ENCODE measurements around the gene C19orf85. TPM values are rescaled to one million over a fixed set of nuclear protein-coding genes. Genes with fewer than 3 reads are reported as not detected.

Gene C19orf85
- total and polyA plus RNA-seq, 3 experiments from 2014 or later, result not detected

- H3K27me3 Mint-ChIP-seq, result peaks cover 13 to 17% of the 10 kb centered on the region in 2 donors
- H3K27me3 ChIP-seq (ENCODE audit: insufficient read depth, low read length, poor library complexity, severe bottlenecking), result no peaks in the 10 kb centered on the region
- peaks cover 29 to 38% (median 30%) of the 10 kb centered on the region in 3 donors for H3K4me1 Mint-ChIP-seq
- H3K9me3 ChIP-seq (ENCODE audit: low read length), result no peaks in the 10 kb centered on the region
- ChIA-PET CTCF (interaction anchor here (2.4 to 2.6 kb wide), 2 partner anchors 9 to 46 kb away, joined by 9 to 10 read pairs; no protein-coding TSS in a partner anchor), POLR2A (no interaction called here)
- DNase-seq, result no peak
- H3K27ac ChIP-seq (ENCODE audit: low read depth, low read length), result no peak overlapping the region
- H3K27ac Mint-ChIP-seq, result peak overlapping the region in 1 of 8 donors; percentile 31
- no peaks in the 10 kb centered on the region for H3K36me3 ChIP-seq (ENCODE audit: insufficient read depth, low read length)
- peak overlapping the region in 1 of 7 donors; percentile 61 for H3K4me3 Mint-ChIP-seq
- H3K36me3 Mint-ChIP-seq, result peaks cover 1 to 10% (median 7%) of the 10 kb centered on the region in 3 donors
- no peaks in the 10 kb centered on the region for H3K9me3 Mint-ChIP-seq
- H3K4me3 ChIP-seq (ENCODE audit: low read length), result no peak overlapping the region
- H3K4me1 ChIP-seq (ENCODE audit: insufficient read depth, low read length), result peaks cover 5% of the 10 kb centered on the region
Measured at GRCh38 chr19:55457683-55458457, 6.7 kb downstream of the C19orf85 start.

DNA sequence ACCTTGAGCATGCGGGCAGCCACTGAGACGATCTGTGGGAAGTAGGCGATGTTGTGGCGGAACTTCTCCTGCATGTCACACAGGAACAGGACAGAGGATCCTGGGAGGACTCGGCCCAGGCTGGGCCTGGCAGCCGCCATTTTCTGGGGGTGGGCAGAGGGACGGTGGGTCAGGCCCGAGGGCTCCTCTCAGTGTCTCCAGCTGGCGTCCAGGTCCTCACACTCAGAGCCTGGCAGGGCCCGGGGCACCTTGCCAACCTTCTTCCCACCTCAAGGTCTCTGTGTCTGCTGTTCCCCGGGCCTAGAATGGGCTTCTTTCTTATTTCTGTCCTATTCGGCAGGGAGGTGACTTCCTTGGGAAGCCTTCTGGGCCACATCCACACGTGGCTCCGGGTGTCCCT, 8.2 kb downstream of the C19orf85 start:
- peaks cover 15 to 24% of the 10 kb centered on the region in 2 donors for H3K27me3 Mint-ChIP-seq
- ChIA-PET POLR2A (no interaction called here), CTCF (no interaction called here)
- no peaks in the 10 kb centered on the region for H3K36me3 ChIP-seq (ENCODE audit: insufficient read depth, low read length)
- peaks cover 10% of the 10 kb centered on the region for H3K4me1 ChIP-seq (ENCODE audit: insufficient read depth, low read length)
- peaks cover 1 to 7% (median 6%) of the 10 kb centered on the region in 3 donors for H3K36me3 Mint-ChIP-seq
- H3K27ac Mint-ChIP-seq, result no peak overlapping the region
- H3K9me3 Mint-ChIP-seq, result no peaks in the 10 kb centered on the region
- H3K4me3 ChIP-seq (ENCODE audit: low read length), result no peak overlapping the region
- no peaks in the 10 kb centered on the region for H3K9me3 ChIP-seq (ENCODE audit: low read length)
- no peak overlapping the region for H3K27ac ChIP-seq (ENCODE audit: low read depth, low read length)
- peaks cover 19 to 35% (median 20%) of the 10 kb centered on the region in 3 donors for H3K4me1 Mint-ChIP-seq
- H3K4me3 Mint-ChIP-seq, result no peak overlapping the region
- H3K27me3 ChIP-seq (ENCODE audit: insufficient read depth, low read length, poor library complexity, severe bottlenecking), result peaks cover 4% of the 10 kb centered on the region
- no peak for DNase-seq

GRCh38 chr19:55455576-55456235, 8.8 kb downstream of the C19orf85 start:
- peaks cover 15 to 35% (median 17%) of the 10 kb centered on the region in 3 donors for H3K4me1 Mint-ChIP-seq
- peaks cover 1 to 7% (median 6%) of the 10 kb centered on the region in 3 donors for H3K36me3 Mint-ChIP-seq
- POLR2A ChIA-PET, result no interaction called here
- Histone ChIP-seq H3K4me3 (ENCODE audit: low read length) (no peak overlapping the region), H3K36me3 (ENCODE audit: insufficient read depth, low read length) (no peaks in the 10 kb centered on the region), H3K27me3 (ENCODE audit: insufficient read depth, low read length, poor library complexity, severe bottlenecking) (peaks cover 7% of the 10 kb centered on the region), H3K27ac (ENCODE audit: low read depth, low read length) (no peak overlapping the region), H3K9me3 (ENCODE audit: low read length) (no peaks in the 10 kb centered on the region), H3K4me1 (ENCODE audit: insufficient read depth, low read length) (peaks cover 10% of the 10 kb centered on the region)
- DNase-seq, result no peak
- CTCF ChIA-PET, result interaction anchor here (1.2 kb wide), 1 partner anchor 72 kb away, joined by 3 read pairs; the partner anchor contains the start of gene TMEM238
- H3K27me3 Mint-ChIP-seq, result peaks cover 16 to 28% of the 10 kb centered on the region in 2 donors
- no peak overlapping the region for H3K4me3 Mint-ChIP-seq
- H3K27ac Mint-ChIP-seq, result no peak overlapping the region
- H3K9me3 Mint-ChIP-seq, result no peaks in the 10 kb centered on the region

DNA sequence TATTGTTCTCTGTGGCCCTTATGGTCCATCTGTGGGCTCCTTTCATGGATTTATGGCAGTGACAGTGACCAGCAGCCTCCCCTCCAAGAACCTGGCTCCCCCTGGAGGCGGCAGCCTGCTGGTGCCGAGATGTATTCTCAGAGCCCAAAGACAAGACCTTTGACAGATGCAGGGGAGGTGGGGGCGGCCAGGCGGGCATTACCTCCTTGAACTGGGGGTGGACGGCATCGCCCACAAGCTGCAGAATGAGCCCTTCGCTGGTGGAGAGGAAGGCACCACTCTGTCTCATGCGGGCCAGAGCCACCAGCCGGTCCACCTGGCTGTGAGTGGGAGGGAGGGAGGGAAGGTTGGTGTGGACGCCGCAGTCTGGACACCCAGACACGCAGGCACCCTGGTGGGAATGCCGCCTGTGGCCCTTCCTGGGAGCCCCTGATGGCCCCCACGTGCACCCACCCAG, 9.7 kb downstream of the C19orf85 start:
- Histone ChIP-seq H3K4me1 (ENCODE audit: insufficient read depth, low read length) (peaks cover 10% of the 10 kb centered on the region), H3K27ac (ENCODE audit: low read depth, low read length) (no peak overlapping the region), H3K36me3 (ENCODE audit: insufficient read depth, low read length) (no peaks in the 10 kb centered on the region), H3K4me3 (ENCODE audit: low read length) (no peak overlapping the region), H3K27me3 (ENCODE audit: insufficient read depth, low read length, poor library complexity, severe bottlenecking) (peaks cover 11% of the 10 kb centered on the region), H3K9me3 (ENCODE audit: low read length) (no peaks in the 10 kb centered on the region)
- Mint-ChIP-seq H3K27me3 (peaks cover 19 to 32% of the 10 kb centered on the region in 2 donors), H3K27ac (peak overlapping the region in 1 of 8 donors; percentile 35), H3K4me1 (peaks cover 6 to 30% (median 9%) of the 10 kb centered on the region in 3 donors), H3K36me3 (peaks cover 1 to 7% (median 6%) of the 10 kb centered on the region in 3 donors), H3K4me3 (no peak overlapping the region), H3K9me3 (no peaks in the 10 kb centered on the region)
- POLR2A ChIA-PET, result no interaction called here
- CTCF ChIA-PET, result interaction anchor here (1.2 to 1.4 kb wide), 2 partner anchors 71 to 153 kb away, joined by 3 to 4 read pairs; partner anchors contain the start of gene TMEM238
- peak in 2 of 5 donors; percentile 24 to 62 for DNase-seq

GRCh38 chr19:55453511-55454260, 10.9 kb downstream of the C19orf85 start:
- CTCF ChIA-PET, result interaction anchor here (1.0 to 1.7 kb wide), 5 partner anchors 14 to 313 kb away, joined by 3 to 8 read pairs (median 5); no protein-coding TSS in a partner anchor
- H3K27ac ChIP-seq (ENCODE audit: low read depth, low read length), result no peak overlapping the region
- POLR2A ChIA-PET, result interaction anchor here (1.3 kb wide), 1 partner anchor 23 kb away, joined by 3 read pairs; the partner anchor contains the start of gene ZNF628
- no peaks in the 10 kb centered on the region for H3K9me3 ChIP-seq (ENCODE audit: low read length)
- H3K27me3 Mint-ChIP-seq, result peaks cover 20 to 32% of the 10 kb centered on the region in 2 donors
- H3K27ac Mint-ChIP-seq, result peak overlapping the region in 4 of 8 donors; percentile 12 to 70 (median 48)
- peaks cover 1 to 7% (median 6%) of the 10 kb centered on the region in 3 donors for H3K36me3 Mint-ChIP-seq
- H3K4me1 ChIP-seq (ENCODE audit: insufficient read depth, low read length), result peaks cover 10% of the 10 kb centered on the region
- no peak for DNase-seq
- no peaks in the 10 kb centered on the region for H3K9me3 Mint-ChIP-seq
- no peaks in the 10 kb centered on the region for H3K36me3 ChIP-seq (ENCODE audit: insufficient read depth, low read length)
- no peak overlapping the region for H3K4me3 ChIP-seq (ENCODE audit: low read length)
- peak overlapping the region in 6 of 7 donors; percentile 17 to 76 (median 36) for H3K4me3 Mint-ChIP-seq
- peaks cover 5 to 30% (median 9%) of the 10 kb centered on the region in 3 donors for H3K4me1 Mint-ChIP-seq
- peaks cover 11% of the 10 kb centered on the region for H3K27me3 ChIP-seq (ENCODE audit: insufficient read depth, low read length, poor library complexity, severe bottlenecking)

GRCh38 chr19:55452749-55453346, 11.7 kb downstream of the C19orf85 start:
- Mint-ChIP-seq H3K36me3 (peaks cover 1 to 7% (median 6%) of the 10 kb centered on the region in 3 donors), H3K27me3 (peaks cover 20 to 32% of the 10 kb centered on the region in 2 donors), H3K4me1 (peaks cover 5 to 30% (median 9%) of the 10 kb centered on the region in 3 donors), H3K27ac (peak overlapping the region in 1 of 8 donors; percentile 78), H3K4me3 (peak overlapping the region in 2 of 7 donors; percentile 32 to 57), H3K9me3 (no peaks in the 10 kb centered on the region)
- ChIA-PET CTCF (interaction anchor here (1.1 to 1.7 kb wide), 4 partner anchors 15 to 312 kb away, joined by 3 to 8 read pairs (median 6); no protein-coding TSS in a partner anchor), POLR2A (interaction anchor here (1.3 kb wide), 1 partner anchor 23 kb away, joined by 3 read pairs; the partner anchor contains the start of gene ZNF628)
- peak in 2 of 5 donors; percentile 21 to 40 for DNase-seq
- no peak overlapping the region for H3K4me3 ChIP-seq (ENCODE audit: low read length)
- H3K9me3 ChIP-seq (ENCODE audit: low read length), result no peaks in the 10 kb centered on the region
- H3K27me3 ChIP-seq (ENCODE audit: insufficient read depth, low read length, poor library complexity, severe bottlenecking), result peaks cover 11% of the 10 kb centered on the region
- H3K36me3 ChIP-seq (ENCODE audit: insufficient read depth, low read length), result no peaks in the 10 kb centered on the region
- H3K4me1 ChIP-seq (ENCODE audit: insufficient read depth, low read length), result peaks cover 10% of the 10 kb centered on the region
- no peak overlapping the region for H3K27ac ChIP-seq (ENCODE audit: low read depth, low read length)
